CD4-positive, alpha-beta memory T cell (primary cell): Measurements from ENCODE around the gene FAM111B. TPM values are rescaled to one million over a fixed set of nuclear protein-coding genes. Genes with fewer than 3 reads are reported as not detected.
"Not testable (repeated sequence)": the region's sequence is repeated elsewhere in the genome, so short reads cannot be mapped to it uniquely, and the experiment has no call there.

Experiments
- CTCF ChIA-PET: fragments of 350-600 bp; sonication (Branson Sonifier 250); formaldehyde crosslinking; loops from one replicate; lab custom pipeline; 2021; ENCODE audit warnings: inconsistent platforms; ENCODE audit not compliant: partially characterized antibody; lab: Charles Lee
- POLR2A ChIA-PET: fragments of 350-600 bp; sonication (Branson Sonifier 250); formaldehyde crosslinking; loops from one replicate; lab custom pipeline; 2021; ENCODE audit not compliant: partially characterized antibody; lab: Charles Lee
- DNase-seq, 5 donors: peaks; one replicate each; pipeline versions ENCODE4 v3.0.0 to v3.0.0-alpha.2; 2020 to 2022; ENCODE audit warnings: mixed read lengths in 1 of 5
- H3K27ac ChIP-seq: one replicate; pipeline ENCODE4 v1.7.0; 2013; ENCODE audit warnings: low read depth, low read length
- H3K27me3 ChIP-seq: 2 replicates; pipeline ENCODE4 v1.7.0; 2013; ENCODE audit warnings: mild to moderate bottlenecking, low read length, moderate library complexity; ENCODE audit not compliant: insufficient read depth
- H3K36me3 ChIP-seq: 2 replicates; pipeline ENCODE4 v1.7.0; 2013; ENCODE audit warnings: mild to moderate bottlenecking, low read length, moderate library complexity; ENCODE audit not compliant: insufficient read depth
- H3K4me1 ChIP-seq: 2 replicates; pipeline ENCODE4 v1.7.0; 2013; ENCODE audit warnings: mild to moderate bottlenecking, low read length, moderate library complexity; ENCODE audit not compliant: insufficient read depth
- H3K4me3 ChIP-seq, 2 donors: one replicate each; pipeline ENCODE4 v1.7.0; 2013; ENCODE audit warnings: low read length in 2 of 2, mild to moderate bottlenecking in 1 of 2
- H3K9me3 ChIP-seq, 2 donors: one replicate each; pipeline ENCODE4 v1.7.0; 2013; ENCODE audit warnings: low read length in 2 of 2, control low read depth in 1 of 2; ENCODE audit not compliant: control insufficient read depth in 1 of 2
- H3K27ac Mint-ChIP-seq, 7 donors: one replicate each; pipeline ENCODE4 v1.8.0; 2020 to 2021; ENCODE audit warnings: mixed read lengths in 7 of 7, mild to moderate bottlenecking in 6 of 7, inconsistent platforms in 3 of 7, moderate library complexity in 3 of 7
- H3K27me3 Mint-ChIP-seq, 2 donors: one replicate each; pipeline ENCODE4 v1.8.0; 2020 to 2021; ENCODE audit warnings: mixed read lengths in 2 of 2
- H3K36me3 Mint-ChIP-seq, 2 donors: one replicate each; pipeline ENCODE4 v1.8.0; 2020 to 2021; ENCODE audit warnings: mixed read lengths in 2 of 2, inconsistent platforms in 1 of 2, mild to moderate bottlenecking in 1 of 2
- H3K4me1 Mint-ChIP-seq, 4 donors: one replicate each; pipeline ENCODE4 v1.8.0; 2020 to 2021; ENCODE audit warnings: mixed read lengths in 4 of 4, mild to moderate bottlenecking in 1 of 4
- H3K4me3 Mint-ChIP-seq, 8 donors: one replicate each; pipeline ENCODE4 v1.8.0; 2020 to 2021; ENCODE audit warnings: mixed read lengths in 8 of 8, mild to moderate bottlenecking in 7 of 8, moderate library complexity in 6 of 8, inconsistent platforms in 3 of 8
- H3K9me3 Mint-ChIP-seq, 8 donors: one replicate each; pipeline ENCODE4 v1.8.0; 2020 to 2021; ENCODE audit warnings: mixed read lengths in 8 of 8, mild to moderate bottlenecking in 5 of 8, inconsistent platforms in 3 of 8, moderate library complexity in 1 of 8
- intact Hi-C: fragments of 100-400 bp; cut with micrococcal nuclease; formaldehyde crosslinking; loops from one replicate; pipeline ENCODE4 v1.15.1; 2023
- polyA plus RNA-seq, 2 donors: library from polyadenylated mRNA; unstranded; fragments of 300-500 nt; fragmentation: Illumina TruSeq; gene quantifications; one replicate each; pipeline ENCODE4 v1.2.3, GENCODE V29; 2021
- total RNA-seq, 2 experiments: library from RNA; stranded (reverse); gene quantifications; one replicate each; pipeline ENCODE4 v1.2.3, GENCODE V29; 2021

Gene FAM111B
- total and polyA plus RNA-seq, 4 experiments from 2014 or later: 0.23 to 0.53 (median 0.38) TPM

GRCh38 chr11:59088162-59088561, 18.9 kb upstream of the FAM111B start:
- CTCF ChIA-PET: interaction anchor here (0.9 to 1.2 kb wide), 4 partner anchors 29 to 70 kb away, joined by 3 read pairs; no protein-coding TSS in a partner anchor
- no peak for DNase-seq
- Mint-ChIP-seq H3K27me3 (peaks cover 7% of the 10 kb centered on the region in 2 donors), H3K27ac (no peak overlapping the region), H3K4me3 (no peak overlapping the region), H3K4me1 (no peaks in the 10 kb centered on the region), H3K9me3 (no peaks in the 10 kb centered on the region), H3K36me3 (no peaks in the 10 kb centered on the region)
- Histone ChIP-seq H3K36me3 (no peaks in the 10 kb centered on the region), H3K9me3 (no peaks in the 10 kb centered on the region), H3K27ac (no peak overlapping the region), H3K4me1 (no peaks in the 10 kb centered on the region), H3K27me3 (no peaks in the 10 kb centered on the region), H3K4me3 (no peak overlapping the region)
- POLR2A ChIA-PET: no interaction called here
- intact Hi-C loops: no loop called here

- H3K4me3 Mint-ChIP-seq, H3K9me3 ChIP-seq, H3K4me3 ChIP-seq, H3K27ac Mint-ChIP-seq, H3K36me3 ChIP-seq, intact Hi-C loops, H3K4me1 ChIP-seq, H3K36me3 Mint-ChIP-seq, DNase-seq, H3K27me3 ChIP-seq, H3K9me3 Mint-ChIP-seq, POLR2A ChIA-PET, H3K4me1 Mint-ChIP-seq, H3K27me3 Mint-ChIP-seq, H3K27ac ChIP-seq: not testable (repeated sequence)
- CTCF ChIA-PET: interaction anchor here (1.4 to 1.7 kb wide), 3 partner anchors 40 to 65 kb away, joined by 3 to 7 read pairs (median 4); no protein-coding TSS in a partner anchor
Measured at GRCh38 chr11:59093576-59093975, 13.5 kb upstream of the FAM111B start.

GRCh38 chr11:59095225-59095624, 11.8 kb upstream of the FAM111B start:
- H3K27ac Mint-ChIP-seq, H3K4me1 ChIP-seq, H3K27ac ChIP-seq, H3K4me1 Mint-ChIP-seq, intact Hi-C loops, H3K4me3 Mint-ChIP-seq, H3K9me3 ChIP-seq, H3K36me3 Mint-ChIP-seq, DNase-seq, H3K9me3 Mint-ChIP-seq, H3K27me3 ChIP-seq, H3K36me3 ChIP-seq, H3K4me3 ChIP-seq: not testable (repeated sequence)
- ChIA-PET POLR2A (interaction anchor here (1.1 kb wide), 1 partner anchor 63 kb away, joined by 3 read pairs; no protein-coding TSS in a partner anchor), CTCF (interaction anchor here (0.8 to 3.1 kb wide), 3 partner anchors 24 to 62 kb away, joined by 3 to 42 read pairs (median 4); no protein-coding TSS in a partner anchor)
- H3K27me3 Mint-ChIP-seq: peaks cover 8 to 12% of the 10 kb centered on the region in 2 donors

- POLR2A ChIA-PET: interaction anchor here (1.1 kb wide), 1 partner anchor 62 kb away, joined by 3 read pairs; no protein-coding TSS in a partner anchor
- H3K27ac ChIP-seq: not testable (repeated sequence)
Measured at GRCh38 chr11:59095972-59096575, 11.0 kb upstream of the FAM111B start.

GRCh38 chr11:59097113-59097708, 9.8 kb upstream of the FAM111B start:
- Mint-ChIP-seq H3K9me3 (no peaks in the 10 kb centered on the region), H3K4me3 (no peak overlapping the region), H3K27me3 (peaks cover 8 to 15% of the 10 kb centered on the region in 2 donors), H3K4me1 (peaks cover 2 to 10% (median 8%) of the 10 kb centered on the region in 4 donors), H3K36me3 (no peaks in the 10 kb centered on the region), H3K27ac (no peak overlapping the region)
- no peak overlapping the region for H3K27ac ChIP-seq
- no peaks in the 10 kb centered on the region for H3K9me3 ChIP-seq
- H3K27me3 ChIP-seq: no peaks in the 10 kb centered on the region
- H3K4me3 ChIP-seq: no peak overlapping the region
- intact Hi-C loops: loop anchor here (1.0 kb wide), 2 partner anchors 39 to 61 kb away; no protein-coding TSS in a partner anchor
- no peaks in the 10 kb centered on the region for H3K36me3 ChIP-seq
- ChIA-PET POLR2A (no interaction called here), CTCF (interaction anchor here (0.7 to 3.1 kb wide), 11 partner anchors 9 to 74 kb away, joined by 3 to 42 read pairs (median 8); partner anchors contain the start of gene FAM111B)
- no peaks in the 10 kb centered on the region for H3K4me1 ChIP-seq
- DNase-seq: peak; percentile 61 to 67 (median 63)

More at GRCh38 chr11:59095972-59096575, 11.0 kb upstream of the FAM111B start:
- CTCF ChIA-PET: interaction anchor here (0.6 to 3.1 kb wide), 7 partner anchors 13 to 1312 kb away, joined by 3 to 42 read pairs (median 7); no protein-coding TSS in a partner anchor
- H3K27me3 ChIP-seq, intact Hi-C loops, H3K4me1 ChIP-seq, H3K27ac Mint-ChIP-seq, H3K9me3 Mint-ChIP-seq, H3K36me3 ChIP-seq, H3K4me3 Mint-ChIP-seq, DNase-seq, H3K4me3 ChIP-seq, H3K4me1 Mint-ChIP-seq, H3K9me3 ChIP-seq, H3K36me3 Mint-ChIP-seq: not testable (repeated sequence)
- peaks cover 9 to 15% of the 10 kb centered on the region in 2 donors for H3K27me3 Mint-ChIP-seq

GRCh38 chr11:59097938-59098337, 9.1 kb upstream of the FAM111B start:
- H3K27ac Mint-ChIP-seq, H3K36me3 Mint-ChIP-seq, H3K4me3 ChIP-seq, H3K4me3 Mint-ChIP-seq, POLR2A ChIA-PET, H3K36me3 ChIP-seq, H3K27ac ChIP-seq, H3K27me3 ChIP-seq, H3K9me3 ChIP-seq, DNase-seq, H3K4me1 ChIP-seq, H3K9me3 Mint-ChIP-seq: not testable (repeated sequence)
- peaks cover 8 to 14% of the 10 kb centered on the region in 2 donors for H3K27me3 Mint-ChIP-seq
- intact Hi-C loops: loop anchor here (1.0 kb wide), 2 partner anchors 38 to 60 kb away; no protein-coding TSS in a partner anchor
- CTCF ChIA-PET: interaction anchor here (0.7 to 3.1 kb wide), 10 partner anchors 9 to 73 kb away, joined by 3 to 42 read pairs (median 8); partner anchors contain the start of gene FAM111B
- H3K4me1 Mint-ChIP-seq: peaks cover 2 to 13% (median 11%) of the 10 kb centered on the region in 4 donors

- intact Hi-C loops: loop anchor here (10.0 kb wide), 1 partner anchor 528 kb away; the partner anchor contains the start of genes LPXN and ZFP91
- Mint-ChIP-seq H3K27ac (peak overlapping the region in 1 of 7 donors; percentile 39), H3K27me3 (peaks cover 6 to 7% of the 10 kb centered on the region in 2 donors), H3K4me1 (peaks cover 16 to 29% (median 24%) of the 10 kb centered on the region in 4 donors), H3K9me3 (no peaks in the 10 kb centered on the region), H3K36me3 (no peaks in the 10 kb centered on the region), H3K4me3 (peak overlapping the region; percentile 67 to 93 (median 77))
- Histone ChIP-seq H3K27ac (no peak overlapping the region), H3K27me3 (no peaks in the 10 kb centered on the region), H3K4me1 (peaks cover 14% of the 10 kb centered on the region), H3K9me3 (no peaks in the 10 kb centered on the region), H3K4me3 (peak overlapping the region in 1 of 2 donors; percentile 49), H3K36me3 (no peaks in the 10 kb centered on the region)
- peak; percentile 6 to 60 (median 32) for DNase-seq
- CTCF ChIA-PET: interaction anchor here (0.8 to 3.7 kb wide), 3 partner anchors 33 to 56 kb away, joined by 3 to 24 read pairs (median 10); no protein-coding TSS in a partner anchor
- POLR2A ChIA-PET: no interaction called here
Measured at GRCh38 chr11:59102259-59102765, 4.7 kb upstream of the FAM111B start.
